ENCODE data around the gene PLEKHM2. TPM values are rescaled to one million over a fixed set of nuclear protein-coding genes. Genes with fewer than 3 reads are reported as not detected.

PLEKHM2 gene
- total RNA-seq, 4 donors from 2014 or later = 34.4 to 81.1 (median 50.0) TPM

DNA sequence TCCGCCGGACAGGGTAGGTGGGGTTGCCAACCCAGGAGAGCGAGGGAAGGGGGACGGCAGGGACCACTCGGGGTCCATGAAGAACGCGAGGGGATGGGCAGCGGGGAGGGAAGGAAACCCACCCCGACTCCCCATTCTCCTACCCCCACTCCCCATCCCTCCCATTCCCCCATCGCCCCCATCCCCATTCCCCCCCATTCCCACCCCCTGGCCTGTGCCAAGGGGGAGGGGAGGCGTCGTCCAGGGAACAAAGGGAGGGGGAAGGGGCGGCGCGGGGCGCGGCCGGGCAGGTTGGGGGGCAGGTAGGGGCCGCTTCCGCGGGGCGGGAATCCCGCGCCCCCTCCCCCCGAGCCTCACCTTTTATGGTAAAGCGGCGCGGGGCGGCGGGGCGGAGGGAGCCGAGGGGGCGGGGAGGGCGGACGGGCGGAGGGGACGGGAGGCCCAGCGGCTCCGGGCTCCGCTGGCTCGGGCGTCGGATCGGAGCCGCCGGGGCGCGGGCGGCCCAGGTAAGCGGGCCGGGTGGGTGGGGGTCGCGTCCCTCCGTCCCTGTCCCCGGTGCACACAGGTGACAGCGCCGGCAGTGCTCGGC is 74.3 kb downstream of the PLEKHM2 start, which contains the start of gene FBLIM1:
FBLIM1 (plus strand) TSS at position 453 of the 589 bp plus-strand sequence. CDS start 6,189 bp downstream, outside the sequence.
- TF ChIP-seq, protein P1, sequence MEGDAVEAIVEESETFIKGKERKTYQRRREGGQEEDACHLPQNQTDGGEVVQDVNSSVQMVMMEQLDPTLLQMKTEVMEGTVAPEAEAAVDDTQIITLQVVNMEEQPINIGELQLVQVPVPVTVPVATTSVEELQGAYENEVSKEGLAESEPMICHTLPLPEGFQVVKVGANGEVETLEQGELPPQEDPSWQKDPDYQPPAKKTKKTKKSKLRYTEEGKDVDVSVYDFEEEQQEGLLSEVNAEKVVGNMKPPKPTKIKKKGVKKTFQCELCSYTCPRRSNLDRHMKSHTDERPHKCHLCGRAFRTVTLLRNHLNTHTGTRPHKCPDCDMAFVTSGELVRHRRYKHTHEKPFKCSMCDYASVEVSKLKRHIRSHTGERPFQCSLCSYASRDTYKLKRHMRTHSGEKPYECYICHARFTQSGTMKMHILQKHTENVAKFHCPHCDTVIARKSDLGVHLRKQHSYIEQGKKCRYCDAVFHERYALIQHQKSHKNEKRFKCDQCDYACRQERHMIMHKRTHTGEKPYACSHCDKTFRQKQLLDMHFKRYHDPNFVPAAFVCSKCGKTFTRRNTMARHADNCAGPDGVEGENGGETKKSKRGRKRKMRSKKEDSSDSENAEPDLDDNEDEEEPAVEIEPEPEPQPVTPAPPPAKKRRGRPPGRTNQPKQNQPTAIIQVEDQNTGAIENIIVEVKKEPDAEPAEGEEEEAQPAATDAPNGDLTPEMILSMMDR (IDR thresholded peaks at IDR 0.05) = no peak
- ATAC-seq (ENCODE audit: low FRiP score) (peak; percentile 5), DNase-seq (ENCODE audit: low spot score) (no peak)

DNA sequence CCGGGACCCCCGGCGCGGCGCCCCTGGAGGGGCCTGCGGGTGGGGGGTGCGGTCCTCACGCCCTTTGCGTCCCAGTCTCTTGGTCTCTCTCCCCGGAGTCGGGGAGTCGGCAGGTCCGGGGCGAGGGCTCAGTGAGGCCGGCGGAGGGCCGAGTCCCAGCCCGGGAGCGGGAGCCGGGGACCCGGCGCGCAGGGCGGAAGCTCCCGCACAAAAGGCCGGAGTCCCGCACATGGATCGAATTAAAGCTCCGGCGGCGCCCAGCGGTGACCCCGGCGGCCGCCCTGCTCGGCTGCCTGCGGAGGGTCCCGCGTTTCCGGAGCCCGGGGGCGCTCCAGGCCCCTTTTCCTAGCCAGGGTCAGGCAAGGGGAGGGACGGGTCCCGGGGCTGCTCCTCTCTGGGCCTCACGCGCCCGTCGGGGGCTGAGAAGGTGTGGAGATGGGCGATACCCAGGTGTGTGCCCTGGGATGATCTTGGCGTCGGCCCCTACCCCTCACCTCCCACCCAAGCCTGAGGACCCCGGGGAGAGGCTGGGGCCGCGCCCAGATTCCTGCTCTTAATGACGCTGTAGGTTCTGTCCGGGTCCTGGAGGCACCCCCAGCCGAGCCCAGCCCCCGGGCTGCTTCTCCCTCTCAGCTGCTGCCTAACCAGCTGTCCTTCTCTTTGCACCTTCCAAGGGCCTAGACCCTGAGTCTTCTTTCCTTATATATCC is 75.0 kb downstream of the PLEKHM2 start:
- ATAC-seq (ENCODE audit: low FRiP score) (peak; percentile 16), DNase-seq (ENCODE audit: low spot score) (no peak)
- TF ChIP-seq, protein P1 (IDR thresholded peaks at IDR 0.05) = no peak

DNA sequence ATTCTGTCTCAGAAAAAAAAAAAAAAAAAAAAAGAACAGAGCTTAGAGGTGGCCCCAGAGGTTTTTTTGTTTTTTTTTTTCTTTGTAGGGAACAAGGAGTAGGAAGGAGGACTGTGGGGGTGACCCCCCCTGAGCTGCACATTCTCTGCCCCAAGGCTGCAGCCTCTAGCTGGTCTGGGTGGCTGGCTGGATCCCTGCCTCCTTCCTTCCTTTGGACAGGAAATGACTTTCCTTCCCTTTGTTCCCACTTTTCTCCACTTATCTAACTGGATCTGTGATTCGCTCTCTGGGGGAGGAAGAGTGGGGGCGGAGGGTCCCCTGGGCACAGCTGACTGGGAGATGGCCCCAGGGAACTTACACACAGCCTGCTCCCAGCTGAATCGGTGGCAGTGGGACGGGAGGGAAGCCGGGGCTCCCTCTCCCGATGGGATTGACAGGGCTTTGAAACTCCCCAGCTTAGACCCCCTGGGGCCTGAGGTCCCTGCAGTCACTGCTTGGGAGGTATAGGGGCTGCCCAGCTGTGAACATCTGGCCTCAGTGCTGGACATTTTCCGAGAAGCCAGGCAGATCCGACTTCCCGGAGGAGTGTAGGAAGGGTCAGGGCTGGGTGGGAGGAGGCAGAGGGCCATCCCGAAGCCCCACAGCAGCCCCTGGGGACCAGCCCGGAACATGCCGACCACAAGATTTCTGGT is 76.5 kb downstream of the PLEKHM2 start:
- DNase-seq (ENCODE audit: low spot score) (no peak), ATAC-seq (ENCODE audit: low FRiP score) (no peak)
- TF ChIP-seq, protein P1 (IDR thresholded peaks at IDR 0.05) = no peak

DNA sequence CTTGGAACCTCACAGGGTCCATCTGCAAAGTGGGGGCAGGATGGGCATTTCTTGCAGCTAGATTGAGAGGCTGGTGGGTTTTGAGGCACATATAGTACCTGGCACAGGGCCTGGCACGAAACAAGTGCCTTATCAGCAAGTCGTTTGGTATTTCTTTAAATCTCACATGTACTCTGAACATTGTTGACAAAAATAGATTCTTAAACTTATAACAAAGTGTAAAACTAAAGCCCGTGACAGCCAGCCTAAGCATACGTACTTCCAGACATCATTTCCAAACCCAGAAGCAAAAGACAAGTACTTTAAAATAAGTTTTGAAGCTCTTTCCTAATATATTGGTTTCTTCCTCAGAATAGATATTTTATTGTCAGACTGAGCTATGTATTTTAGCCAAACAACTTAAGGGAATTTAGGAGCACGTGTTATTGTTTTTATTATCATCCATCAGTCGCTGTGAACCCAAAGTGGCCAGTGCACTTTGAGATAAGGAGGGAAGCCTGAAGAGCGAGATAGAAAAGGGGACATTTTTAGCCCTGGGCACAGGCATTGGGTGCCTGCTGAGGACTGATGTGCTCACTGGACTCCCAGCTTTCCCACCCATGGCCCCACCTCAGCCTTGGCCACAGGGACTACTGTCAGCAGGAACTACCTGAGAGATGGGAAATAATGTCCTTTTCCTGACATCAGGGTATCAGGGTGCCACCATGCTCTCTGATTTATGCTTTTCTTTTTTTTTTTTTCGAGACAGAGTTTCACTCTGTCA is 77.4 kb downstream of the PLEKHM2 start:
- DNase-seq (ENCODE audit: low spot score) (no peak), ATAC-seq (ENCODE audit: low FRiP score) (no peak)
- TF ChIP-seq, protein P1 (IDR thresholded peaks at IDR 0.05) = no peak

DNA sequence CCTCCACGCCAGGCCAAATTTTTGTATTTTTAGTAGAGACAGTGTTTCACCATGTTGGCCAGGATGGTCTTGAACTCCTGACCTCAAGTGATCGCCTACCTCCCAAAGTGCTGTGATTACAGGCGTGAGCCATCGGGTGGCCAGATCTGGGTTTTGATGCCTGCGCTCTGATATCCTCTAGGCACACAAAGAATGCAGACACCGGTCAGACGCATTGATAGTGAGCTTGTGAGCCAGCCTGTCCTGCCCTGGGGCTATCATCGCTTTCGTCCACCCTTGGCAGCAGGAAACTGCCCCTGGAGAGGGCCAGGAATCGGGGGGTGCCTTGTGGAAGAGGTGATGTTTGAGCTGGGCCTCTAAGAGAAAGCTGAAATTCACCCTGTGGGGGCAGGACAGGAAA is 78.4 kb downstream of the PLEKHM2 start:
- TF ChIP-seq, protein P1 (IDR thresholded peaks at IDR 0.05) = no peak
- ATAC-seq (ENCODE audit: low FRiP score) = no peak
- no peak for DNase-seq (ENCODE audit: low spot score)

DNA sequence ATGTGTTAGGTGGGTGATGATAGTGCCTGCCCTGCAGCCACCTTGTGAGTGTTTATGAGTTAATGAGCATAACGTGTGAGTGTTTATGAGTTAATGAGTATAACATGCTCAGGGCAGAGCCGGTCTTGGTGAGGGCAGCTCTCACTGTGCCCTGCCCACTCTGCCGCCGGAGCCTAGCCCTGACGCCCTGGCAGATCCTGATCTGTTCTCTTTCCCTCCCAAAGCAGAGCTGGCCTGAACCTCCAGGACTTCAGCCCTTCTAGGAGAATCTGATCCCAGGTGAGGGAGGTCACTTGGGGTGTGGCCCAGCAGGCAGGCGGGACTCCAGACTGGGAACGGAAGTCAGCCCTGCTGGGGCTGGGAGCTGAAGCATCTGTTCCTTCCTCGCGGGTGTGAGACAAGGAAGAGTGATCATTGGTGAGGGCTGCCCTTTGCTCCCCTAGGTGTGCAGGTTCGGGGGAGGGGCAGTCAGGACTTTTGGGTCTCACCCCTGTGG is 80.2 kb downstream of the PLEKHM2 start:
- no peak for DNase-seq (ENCODE audit: low spot score)
- no peak for ATAC-seq (ENCODE audit: low FRiP score)
- TF ChIP-seq, protein P1 (IDR thresholded peaks at IDR 0.05) = no peak
